Stimulated activated CD4-positive, alpha-beta T cell treated with anti-CD3 and anti-CD28 coated beads, Interleukin-12 subunit alpha, Interleukin-12 subunit beta, amount 100 ng/mL, for 48 hours (primary cell): Measurements from ENCODE around the gene GFAP.

Experiments used
- DNase-seq, 3 donors: peaks; one replicate each; pipeline ENCODE4 v3.0.0-alpha.2; 2020; ENCODE audit warnings: low read depth in 2 of 3, low spot score in 1 of 3

GFAP gene

DNA sequence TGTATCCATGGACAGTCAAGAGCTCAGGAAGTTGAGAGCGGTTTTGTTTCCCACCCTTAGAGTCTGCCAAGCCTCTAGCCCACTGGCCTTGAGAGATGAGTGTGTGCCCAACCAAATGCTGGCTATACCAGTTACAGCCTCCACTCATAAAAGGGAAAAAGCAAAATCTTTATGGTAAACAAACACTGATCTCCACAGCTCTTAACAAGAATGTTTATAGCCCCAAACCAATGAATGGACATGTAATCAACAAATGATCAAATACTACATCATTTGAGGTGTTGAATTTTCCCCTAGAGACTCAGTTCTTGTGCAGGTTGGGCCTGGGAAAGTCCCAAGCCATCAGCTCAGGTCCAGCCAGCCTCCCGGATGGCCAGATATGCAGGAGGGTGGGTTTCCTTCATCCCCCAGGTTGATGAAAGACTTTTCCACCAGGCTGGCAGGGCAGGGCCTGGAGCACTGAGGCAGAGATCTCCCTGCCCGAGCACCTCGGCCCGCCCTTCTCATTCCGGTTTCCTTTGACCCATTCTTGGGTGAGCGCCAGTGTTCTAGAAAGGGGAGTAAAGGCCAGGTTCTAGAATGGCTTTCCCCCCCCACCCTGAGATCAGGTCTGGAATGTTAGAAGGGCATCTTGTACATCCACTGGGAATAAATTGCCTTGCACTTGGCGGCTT, 12.2 kb downstream of the GFAP start:
- no peak for DNase-seq

DNA sequence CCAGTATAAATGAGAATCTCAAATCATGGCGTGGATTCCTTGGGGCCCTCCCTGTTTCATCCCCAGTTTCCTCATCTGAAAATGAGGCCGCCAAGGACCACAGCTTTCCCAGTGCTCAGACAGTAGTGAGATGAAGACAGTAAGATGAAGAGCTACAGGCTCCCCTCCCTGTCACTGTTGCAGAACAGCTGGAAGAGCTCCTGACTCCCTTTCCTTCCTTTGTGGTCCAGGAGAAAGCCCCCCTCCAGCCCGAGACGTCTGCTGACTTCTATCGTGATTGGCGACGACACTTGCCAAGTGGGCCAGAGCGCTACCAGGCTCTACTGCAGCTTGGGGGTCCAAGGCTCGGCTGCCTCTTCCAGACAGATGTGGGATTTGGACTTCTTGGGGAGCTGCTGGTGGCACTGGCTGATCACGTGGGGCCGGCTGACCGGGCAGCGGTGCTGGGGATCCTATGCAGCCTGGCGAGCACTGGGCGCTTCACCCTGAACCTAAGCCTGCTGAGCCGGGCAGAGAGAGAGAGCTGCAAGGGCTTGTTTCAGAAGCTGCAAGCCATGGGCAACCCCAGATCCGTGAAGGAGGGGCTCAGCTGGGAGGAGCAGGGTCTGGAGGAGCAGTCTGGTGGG, 13.1 kb downstream of the GFAP start:
- no peak for DNase-seq

DNA sequence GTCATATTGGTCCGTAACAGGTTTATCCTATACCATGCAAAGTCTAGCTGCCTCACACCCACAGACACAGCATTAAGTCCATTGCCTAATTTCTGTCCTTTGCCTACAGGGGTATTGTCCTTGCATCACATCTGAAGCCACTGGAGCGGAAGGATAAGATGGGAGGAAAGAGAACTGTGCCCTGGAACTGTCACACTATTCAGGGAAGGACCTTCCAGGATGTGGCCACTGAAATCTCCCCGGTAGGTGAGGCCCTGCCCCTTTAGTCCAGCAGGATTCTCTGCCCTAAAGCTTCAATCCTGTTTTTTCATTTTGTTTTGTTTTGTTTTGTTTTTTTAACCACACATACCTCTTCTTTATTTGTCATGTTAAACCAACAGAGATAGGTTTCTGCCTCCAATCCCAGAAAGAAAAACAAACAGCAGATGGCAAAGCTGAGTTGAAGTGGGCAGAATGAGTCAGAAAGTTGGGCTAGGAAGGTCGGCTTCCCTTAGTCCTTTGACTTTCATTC, 13.8 kb downstream of the GFAP start:
- DNase-seq = no peak

DNA sequence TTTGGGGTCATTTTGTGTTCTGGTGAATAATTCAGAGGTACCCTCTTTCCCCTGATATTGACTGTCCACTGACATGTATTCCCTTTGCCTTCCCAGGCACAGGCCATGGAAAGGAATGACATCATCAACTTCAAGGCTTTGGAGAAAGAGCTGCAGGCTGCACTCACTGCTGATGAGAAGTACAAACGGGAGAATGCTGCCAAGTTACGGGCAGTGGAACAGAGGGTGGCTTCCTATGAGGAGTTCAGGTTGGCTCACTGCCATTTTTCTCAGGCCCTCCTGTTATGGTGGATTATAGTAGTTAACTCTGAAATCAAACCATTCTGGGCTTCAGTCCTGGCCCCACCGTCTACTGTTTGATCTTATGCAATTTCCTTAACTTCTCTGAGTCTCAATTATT, 14.4 kb downstream of the GFAP start:
- DNase-seq = no peak

DNA sequence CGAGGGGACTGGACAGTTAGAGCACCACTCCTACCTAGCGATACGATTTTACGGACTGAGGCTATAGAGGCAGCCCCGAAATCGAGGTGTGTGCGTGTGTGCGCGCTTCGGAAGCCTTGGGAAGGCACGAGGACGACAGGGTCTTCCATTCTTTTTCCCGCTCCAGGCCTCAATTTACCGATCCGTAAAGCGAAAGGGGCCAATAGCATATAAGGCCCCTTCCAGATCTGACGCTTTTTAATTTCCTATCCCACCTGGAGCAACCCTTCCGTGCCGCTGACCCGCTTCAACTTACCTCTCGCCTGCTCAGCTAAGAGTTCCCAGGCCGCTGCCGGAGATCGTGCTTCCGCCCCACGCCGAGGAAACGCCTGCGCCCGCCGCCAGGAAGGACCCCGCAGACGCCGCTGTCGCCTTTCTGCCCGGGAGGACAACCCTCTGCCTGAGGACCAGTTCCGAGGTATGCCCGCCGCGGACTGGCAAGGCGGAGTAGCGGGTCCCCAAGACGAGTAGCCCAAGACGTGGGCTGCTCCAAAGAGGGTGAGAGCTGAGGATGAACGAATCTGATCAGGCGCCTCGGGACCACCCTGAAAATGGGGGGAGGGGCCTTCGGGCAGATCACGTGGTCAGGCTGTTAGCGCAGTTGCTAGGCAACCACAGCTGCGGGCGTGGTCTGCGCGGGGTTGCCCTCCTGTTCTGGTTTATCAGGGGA, 16.1 kb downstream of the GFAP start, which contains the start of gene EFTUD2:
Gene EFTUD2, minus strand, starts transcription at position 372 of the 709 bp plus-strand sequence. CDS start 4,924 bp downstream, outside the sequence.
- DNase-seq = peak; percentile 85 to 92 (median 88)

GRCh38 chr17:44898768-44899073, 16.6 kb downstream of the GFAP start:
- DNase-seq = no peak

DNA sequence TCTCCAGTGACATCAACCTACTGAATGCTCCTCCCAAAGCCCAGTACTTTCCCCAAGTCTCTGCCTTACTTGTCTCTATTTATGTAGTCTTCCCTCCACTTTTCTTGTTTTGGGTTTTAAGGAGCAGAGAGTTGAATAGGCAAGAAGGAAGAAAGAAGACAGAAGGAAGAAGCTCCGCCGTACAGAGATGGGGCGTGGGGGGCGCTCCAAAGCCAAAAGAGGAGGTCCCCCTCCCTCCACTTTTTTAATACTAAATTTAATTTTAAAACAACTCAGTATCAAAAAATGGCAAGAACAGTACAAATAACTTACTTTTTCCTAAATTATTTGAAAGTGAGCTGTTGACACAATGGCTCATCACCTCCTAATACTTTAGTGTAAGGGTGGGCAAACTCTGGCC, 20.7 kb downstream of the GFAP start:
- DNase-seq = no peak

DNA sequence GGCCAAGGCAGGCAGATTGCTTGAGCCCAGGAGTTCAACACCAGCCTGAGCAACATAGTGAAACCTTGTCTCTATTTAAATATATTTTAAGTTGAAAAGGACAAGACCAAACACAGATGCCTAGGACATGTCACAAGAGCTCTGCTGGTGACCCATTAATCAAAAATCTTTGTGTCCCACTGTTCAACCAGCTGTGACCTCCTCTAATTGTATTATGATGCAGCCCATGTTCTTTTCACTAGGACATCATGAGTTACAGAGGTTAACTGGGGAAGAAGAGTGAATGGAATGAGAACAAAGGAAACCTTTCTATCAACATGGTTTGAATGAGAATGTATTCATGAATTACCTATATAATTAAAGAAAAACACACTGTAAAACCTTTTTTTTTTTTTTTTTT, 23.1 kb downstream of the GFAP start:
- no peak for DNase-seq

DNA sequence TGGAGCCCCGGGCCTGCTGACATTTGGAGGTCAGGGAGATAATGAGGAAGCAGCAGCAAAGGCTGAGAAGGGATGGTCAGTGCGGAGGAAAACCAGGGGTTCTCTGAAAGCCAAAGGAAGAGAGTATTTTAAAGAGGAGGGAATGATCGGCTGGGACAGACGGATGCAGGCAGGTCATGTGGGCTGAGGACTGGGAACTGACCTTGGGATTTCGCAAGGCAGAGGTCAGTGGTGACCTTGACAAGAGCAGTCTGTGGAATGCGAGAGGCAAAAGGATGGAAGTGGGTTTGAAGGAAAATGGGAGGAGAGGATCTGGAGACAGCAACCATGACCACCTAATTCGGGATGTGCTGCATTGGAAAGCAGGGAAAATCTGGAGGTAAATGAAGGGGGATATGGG, 26.3 kb downstream of the GFAP start:
- no peak for DNase-seq

DNA sequence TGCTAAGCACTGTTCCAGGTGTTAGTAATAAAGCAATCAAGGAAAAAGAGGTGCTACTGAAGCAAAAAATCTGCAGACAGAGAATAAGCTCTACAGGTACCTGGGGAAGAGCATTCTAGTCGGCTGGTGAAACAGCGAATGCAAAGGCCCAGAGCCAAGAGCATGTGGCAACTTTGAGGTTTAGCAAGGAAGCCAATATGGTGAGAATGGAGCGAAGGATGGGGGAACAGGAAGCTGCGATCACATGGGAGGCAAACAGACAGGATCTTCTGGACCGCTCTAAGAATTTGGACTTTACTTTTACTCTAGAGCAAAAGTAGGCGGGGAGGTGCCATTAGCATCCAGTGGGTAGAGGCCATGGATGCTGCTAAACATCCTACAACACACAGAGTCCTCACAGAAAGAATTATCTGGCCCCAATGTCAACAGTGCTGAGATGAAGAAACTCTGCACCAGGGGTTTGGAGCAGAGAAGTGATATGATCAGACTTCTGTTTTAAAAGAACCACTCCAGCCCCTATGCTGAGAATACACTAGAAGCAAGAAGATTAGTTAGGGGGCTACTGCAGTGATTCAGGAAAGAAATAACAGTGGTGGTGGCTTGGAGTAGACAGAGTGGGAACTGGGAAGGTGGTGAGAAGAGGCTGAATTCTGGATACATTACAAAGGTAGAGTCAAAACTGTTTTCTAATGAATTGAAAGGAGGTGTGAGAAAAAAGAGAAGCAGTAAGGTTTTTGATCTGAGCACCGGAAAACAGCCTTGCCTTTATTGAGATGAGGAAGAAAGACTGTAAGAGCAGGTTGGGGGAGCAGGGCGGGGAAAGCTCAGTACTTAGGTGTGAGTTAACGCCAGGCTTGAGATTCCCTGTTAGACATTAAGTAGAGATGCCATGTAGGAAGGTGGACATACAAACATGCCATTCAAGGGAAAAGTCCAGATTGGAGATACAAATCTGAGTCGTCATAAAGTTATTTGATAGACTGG, 27.0 kb downstream of the GFAP start:
- DNase-seq = no peak

DNA sequence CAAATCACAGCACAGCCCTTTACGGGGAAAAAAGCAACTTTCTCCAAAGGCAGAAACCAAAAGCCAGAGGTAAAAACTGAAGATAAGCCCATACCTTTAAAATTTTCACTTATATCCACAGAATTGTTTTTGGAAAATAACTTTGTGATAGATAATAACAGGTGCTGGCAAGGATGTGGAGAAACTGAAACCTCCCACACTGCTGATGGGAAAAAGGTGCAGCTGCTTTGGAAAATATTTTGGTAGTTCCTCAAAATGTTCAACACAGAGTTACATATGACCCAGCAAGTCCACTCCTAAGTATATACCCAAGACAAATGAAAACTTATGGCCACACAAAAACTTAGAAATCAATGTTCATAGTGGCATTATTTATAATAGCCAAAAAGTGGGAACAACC, 28.3 kb downstream of the GFAP start:
- DNase-seq = no peak

- DNase-seq = no peak
Measured at GRCh38 chr17:44884941-44885340, 30.4 kb downstream of the GFAP start.

DNA sequence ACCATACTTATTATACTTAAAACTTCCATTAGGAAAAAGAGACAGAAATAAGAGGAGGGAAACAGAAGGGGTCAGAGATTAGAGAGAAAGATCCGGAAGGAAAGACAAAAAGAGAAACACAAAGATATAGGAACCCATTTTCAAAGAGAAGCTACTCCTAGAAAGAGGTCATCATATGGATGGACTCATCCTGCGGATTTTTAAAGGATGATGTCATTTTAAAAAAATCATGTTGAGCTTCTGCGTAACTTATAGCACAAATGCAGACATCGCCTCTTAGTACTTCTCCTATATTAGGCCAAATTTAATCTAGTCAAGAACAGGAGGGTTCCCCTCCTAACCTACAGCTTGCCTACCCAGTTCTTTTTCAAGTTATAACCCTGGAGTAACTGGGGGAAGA, 34.2 kb downstream of the GFAP start:
- no peak for DNase-seq

DNA sequence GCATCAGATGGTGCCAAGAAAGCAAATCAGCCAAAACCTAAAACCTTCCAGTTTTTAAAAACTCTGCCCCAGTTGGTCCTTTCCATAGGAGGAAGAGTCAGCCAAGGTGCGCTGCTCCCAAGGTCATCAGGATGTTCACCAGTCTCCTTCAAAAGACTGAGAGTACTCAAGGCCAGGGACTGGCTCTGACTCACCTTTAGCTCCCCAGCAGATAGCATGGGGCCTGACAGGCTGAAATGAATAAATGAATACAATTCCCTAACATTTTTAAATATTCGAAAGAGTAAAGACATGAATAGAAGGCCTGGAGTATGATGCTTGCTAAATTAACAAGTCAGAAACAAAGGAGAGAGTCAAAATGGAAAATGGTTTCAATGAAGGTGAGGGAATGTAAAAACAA, 35.2 kb downstream of the GFAP start:
- no peak for DNase-seq

- no peak for DNase-seq
Measured at GRCh38 chr17:44879376-44879775, 35.9 kb downstream of the GFAP start.

DNA sequence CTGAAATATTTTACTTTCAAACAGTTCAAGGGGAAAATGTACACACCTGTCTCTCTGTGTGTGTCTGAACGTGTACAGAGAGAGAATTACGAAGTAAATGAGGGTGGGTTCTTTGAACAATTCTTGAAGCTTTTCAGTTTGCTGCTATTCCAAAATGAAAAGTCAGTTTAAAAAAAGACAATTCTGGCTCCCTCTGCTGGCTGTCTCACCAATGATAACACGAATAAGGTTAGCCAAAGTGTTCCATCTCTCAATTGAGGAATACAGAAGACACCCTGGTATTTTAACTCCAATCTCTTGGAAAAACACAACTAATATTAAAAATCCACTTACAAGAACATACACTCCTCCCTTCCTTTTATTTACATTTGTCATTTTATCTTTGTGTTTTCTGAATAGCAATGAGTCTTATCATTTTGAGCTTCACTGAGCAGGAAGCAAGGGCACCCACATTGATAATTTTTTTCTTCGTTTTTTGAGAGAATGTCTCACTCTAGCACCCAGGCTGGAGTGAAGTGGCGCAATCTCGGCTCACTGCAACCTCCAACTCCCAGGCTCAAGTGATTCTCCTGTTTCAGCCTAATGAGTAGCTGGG, 36.6 kb downstream of the GFAP start:
- peak in 1 of 3 donors; percentile 14 for DNase-seq

- DNase-seq = no peak
Measured at GRCh38 chr17:44877121-44877520, 38.2 kb downstream of the GFAP start.

- DNase-seq = no peak
Measured at GRCh38 chr17:44875761-44876160, 39.5 kb downstream of the GFAP start.

DNA sequence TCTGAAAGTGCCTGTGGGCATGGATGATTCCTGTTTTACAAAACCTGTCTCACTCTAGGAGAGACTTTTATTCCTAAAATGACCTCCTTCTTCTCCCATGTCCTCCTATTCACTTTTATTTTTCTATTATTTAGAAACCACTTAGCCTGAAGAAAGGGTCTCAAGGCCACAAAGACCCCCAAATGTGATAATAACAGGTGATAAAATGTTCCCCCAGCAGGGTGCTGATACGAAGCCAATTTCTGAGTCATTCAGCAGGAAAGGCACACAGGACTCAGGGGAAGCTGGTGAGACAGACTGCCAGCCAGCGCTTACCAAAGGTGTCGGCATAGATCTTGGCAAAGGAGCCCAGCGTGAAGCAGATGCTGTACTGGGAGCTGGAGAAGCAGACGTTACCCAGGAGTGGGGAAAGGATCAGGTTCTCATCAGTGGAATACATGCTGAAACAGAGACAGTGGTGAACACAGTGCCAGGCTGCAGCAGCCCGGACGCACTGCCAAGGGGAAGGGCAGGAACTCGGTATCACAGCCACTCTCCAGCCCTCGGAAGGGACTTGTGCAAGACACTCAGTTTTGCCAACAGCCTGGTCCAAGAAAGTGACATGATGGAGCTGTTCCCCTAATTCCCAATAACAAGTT, 43.0 kb downstream of the GFAP start:
- no peak for DNase-seq

GRCh38 chr17:44871556-44871955, 43.7 kb downstream of the GFAP start:
- no peak for DNase-seq
